Suprapubic skin (tissue), 3 donors: Measurements from ENCODE around the gene POC1B.

Experiments
- POLR2A ChIP-seq, 2 donors: fragments of 450-650 bp; IDR thresholded peaks; one replicate each; pipeline ENCODE4 v1.6.1; 2017; ENCODE audit warnings: antibody characterized with exemption in 2 of 2, mild to moderate bottlenecking in 2 of 2, moderate library complexity in 2 of 2
- TF ChIP-seq, protein P1 (sequence below), 2 donors: fragments of 200-600 bp in 1 of 2; fragments of 450-650 bp in 1 of 2; sonication (generic) in 1 of 2; IDR thresholded peaks; one replicate each; pipeline ENCODE4 v1.5.1; 2016 to 2019; ENCODE audit warnings: antibody characterized with exemption in 2 of 2, mild to moderate bottlenecking in 1 of 2, moderate library complexity in 1 of 2

DNA sequence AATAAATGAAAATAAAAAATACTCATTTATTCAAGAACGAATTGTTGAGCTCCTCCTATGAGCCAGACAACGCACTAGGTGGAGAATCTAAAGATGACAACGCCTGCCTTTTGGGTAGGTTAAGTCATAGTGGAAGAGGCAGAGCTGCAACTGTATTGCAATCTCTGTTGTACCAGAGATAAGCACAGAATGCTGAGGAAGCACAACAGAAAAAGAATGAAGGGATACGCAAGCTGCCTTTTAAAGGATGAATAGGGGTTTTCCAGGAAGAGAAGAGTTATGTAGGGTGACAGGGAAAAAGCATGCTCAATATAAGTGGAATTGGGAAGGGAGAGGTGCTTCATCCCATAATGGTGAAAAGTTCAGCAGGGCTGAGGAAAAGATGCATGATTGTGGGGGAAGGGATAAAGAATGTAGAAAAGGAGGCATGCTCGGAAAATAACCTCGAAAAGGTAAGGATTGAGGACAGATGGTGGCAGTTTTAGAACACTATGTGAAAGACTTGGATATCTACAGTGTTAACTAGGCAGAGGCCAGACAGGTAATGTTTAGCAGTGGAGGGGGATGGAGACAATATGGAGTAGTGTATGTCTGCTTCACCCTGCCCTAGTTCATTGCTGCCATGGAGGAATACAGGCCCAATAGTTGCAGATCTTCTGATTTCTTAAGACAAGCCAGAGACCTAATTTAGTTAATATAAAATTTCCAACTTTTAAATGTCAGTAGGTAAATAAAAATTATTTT is 109.6 kb downstream of the POC1B start:
- TF ChIP-seq POLR2A (IDR thresholded peaks at IDR 0.05): no peak
- TF ChIP-seq, protein P1, sequence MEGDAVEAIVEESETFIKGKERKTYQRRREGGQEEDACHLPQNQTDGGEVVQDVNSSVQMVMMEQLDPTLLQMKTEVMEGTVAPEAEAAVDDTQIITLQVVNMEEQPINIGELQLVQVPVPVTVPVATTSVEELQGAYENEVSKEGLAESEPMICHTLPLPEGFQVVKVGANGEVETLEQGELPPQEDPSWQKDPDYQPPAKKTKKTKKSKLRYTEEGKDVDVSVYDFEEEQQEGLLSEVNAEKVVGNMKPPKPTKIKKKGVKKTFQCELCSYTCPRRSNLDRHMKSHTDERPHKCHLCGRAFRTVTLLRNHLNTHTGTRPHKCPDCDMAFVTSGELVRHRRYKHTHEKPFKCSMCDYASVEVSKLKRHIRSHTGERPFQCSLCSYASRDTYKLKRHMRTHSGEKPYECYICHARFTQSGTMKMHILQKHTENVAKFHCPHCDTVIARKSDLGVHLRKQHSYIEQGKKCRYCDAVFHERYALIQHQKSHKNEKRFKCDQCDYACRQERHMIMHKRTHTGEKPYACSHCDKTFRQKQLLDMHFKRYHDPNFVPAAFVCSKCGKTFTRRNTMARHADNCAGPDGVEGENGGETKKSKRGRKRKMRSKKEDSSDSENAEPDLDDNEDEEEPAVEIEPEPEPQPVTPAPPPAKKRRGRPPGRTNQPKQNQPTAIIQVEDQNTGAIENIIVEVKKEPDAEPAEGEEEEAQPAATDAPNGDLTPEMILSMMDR (IDR thresholded peaks at IDR 0.05): no peak
